DMS79 treated with DMSO at 0.1 percent for 48 hours (cell line): ENCODE measurements around the gene MAPK8IP3.

Source experiments
- DNase-seq: peaks from one replicate; lab custom pipeline; 2025; lab: John Stamatoyannopoulos, UW

Gene MAPK8IP3

DNA sequence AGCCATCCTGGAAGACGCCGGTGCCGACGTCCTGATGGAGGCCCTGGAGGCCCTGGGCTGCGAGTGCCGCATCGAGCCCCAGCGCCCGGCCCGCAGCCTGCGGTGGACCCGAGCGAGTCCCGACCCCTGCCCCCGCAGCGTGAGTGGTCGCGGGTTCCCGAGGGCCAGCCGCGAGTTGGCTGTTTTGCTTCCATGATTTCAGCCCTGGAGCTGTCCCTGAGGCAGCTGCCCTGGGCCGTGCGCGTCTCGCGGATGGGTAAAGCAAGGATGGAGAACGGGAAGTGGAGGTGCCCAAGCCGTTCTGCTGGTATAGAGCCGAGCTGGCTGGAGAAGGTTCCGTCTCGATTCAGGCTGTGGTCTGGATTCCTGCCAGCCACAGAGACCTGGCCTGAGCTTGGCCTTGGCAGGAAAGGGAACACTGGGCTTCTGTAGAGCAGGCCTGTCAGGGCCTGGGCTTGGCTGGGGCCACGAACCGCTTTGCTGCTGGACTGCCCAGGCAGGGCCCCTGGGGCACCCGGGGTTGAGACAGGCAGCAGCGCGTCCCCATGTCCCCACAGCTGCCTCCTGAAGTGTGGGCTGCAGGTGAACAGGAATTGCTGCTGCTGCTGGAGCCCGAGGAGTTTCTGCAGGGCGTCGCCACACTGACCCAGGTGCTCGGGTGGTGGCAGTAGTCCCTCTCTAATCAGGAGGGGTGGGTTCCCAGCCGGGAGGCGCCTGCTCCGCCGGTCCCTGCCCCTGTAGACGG is 67.9 kb downstream of the MAPK8IP3 start:
- DNase-seq, result peak; percentile 8

DNA sequence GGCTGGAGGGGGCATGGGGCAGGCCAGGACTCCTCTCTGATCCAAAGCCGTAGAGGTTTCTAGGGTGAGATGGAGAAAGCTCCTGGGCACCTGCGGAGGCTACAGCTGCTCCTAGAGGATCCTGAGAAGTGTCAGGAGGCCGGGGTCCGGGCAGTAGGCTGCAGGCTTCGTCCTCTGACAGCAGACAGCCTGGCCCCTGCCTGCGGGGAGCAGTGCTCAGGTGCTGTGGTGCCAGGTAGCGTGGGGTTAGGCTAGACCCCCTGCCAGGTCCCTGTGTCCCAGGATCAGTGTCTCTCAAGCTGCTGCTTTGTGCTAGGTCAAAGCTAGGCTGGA is 68.4 kb downstream of the MAPK8IP3 start:
- DNase-seq, result no peak

DNA sequence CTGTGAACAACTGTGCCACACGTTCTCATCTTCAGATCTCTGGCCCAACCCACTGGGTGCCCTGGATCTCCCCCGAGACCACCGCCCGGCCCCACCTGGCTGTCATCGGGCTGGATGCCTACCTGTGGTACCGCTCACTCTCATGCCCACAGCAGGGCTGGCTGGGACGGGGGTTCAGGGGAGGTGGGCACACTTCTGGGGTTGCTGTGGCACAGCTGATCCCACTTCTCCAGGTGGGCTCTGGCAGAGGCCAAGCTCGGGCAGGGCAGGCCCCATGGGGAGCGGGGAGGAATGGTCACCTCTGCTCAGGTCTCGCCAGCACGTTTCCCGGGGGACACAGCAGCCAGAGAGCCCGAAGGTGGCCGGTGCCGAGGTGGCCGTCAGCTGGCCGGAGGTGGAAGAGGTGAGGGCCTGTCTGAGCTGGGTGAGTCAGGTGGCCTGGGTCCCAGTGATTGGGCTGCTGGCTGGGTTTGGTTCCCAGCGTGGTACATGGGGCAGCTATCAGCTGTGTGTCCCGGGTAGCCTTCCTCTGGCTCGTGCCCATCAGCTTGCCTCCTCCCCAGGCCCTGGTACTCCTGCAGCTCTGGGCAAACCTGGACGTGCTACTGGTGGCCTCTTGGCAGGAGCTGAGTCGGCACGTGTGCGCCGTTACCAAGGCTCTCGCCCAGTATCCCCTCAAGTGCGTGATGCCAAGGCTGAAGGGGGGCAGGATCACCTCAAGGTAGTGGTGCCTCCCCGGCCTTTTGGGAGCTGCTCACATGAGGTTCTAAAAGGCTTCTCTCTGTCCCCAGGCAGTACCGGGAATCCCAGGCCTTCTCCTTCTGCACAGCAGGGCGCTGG is 69.2 kb downstream of the MAPK8IP3 start:
- DNase-seq, result no peak

DNA sequence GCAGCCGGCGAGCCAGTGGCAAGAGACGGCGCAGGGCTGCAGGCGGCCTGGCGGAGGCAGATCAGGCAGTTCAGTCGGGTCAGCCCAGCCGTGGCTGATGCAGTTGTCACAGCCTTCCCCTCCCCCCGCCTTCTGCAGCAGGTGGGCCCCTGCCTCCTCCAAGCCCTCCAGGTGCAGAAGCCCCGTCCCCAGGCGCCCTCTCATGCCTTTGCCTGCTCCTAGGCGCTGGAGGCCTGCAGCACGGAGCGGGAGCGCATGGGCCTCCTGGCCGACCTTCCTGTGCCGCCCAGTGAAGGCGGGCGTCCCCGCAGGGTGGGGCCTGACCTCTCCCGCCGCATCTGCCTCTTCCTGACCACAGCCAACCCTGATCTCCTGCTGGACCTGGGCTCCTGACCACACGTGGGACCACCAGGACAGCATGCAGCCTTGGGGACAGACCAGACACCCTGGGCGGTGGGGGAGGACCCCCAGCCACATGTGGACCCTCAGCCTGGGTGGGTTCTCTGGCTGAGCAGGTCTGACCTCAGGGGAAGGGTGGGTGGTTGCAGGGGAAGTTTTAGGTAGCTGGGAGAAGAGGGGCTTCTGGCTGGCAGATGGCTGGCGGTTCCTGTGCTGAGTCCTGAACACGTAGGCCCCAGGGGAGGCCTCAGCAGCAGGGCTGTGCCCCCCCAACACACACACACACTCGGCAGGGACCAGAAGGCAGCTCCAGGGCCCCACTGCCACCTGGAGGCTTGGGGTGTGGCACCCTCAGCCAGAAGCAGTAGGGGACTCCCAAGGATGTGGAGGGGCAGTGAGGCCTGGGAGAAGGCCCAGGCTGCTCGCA is 70.1 kb downstream of the MAPK8IP3 start:
- DNase-seq, result no peak

DNA sequence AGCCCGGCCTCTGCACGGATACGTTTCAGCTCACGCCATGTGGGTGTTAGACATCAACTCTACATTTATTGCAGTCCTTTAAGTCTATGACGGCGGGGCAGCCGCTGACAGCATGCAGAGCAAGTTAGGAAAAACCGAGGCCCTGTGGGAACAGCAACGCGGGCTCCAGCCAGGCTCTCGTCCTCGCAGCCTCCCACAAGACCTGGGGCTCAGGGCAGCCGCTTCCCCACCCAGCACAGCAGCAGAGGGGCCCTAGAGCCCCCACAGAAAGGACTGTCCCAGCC is 70.6 kb downstream of the MAPK8IP3 start:
- DNase-seq, result no peak

DNA sequence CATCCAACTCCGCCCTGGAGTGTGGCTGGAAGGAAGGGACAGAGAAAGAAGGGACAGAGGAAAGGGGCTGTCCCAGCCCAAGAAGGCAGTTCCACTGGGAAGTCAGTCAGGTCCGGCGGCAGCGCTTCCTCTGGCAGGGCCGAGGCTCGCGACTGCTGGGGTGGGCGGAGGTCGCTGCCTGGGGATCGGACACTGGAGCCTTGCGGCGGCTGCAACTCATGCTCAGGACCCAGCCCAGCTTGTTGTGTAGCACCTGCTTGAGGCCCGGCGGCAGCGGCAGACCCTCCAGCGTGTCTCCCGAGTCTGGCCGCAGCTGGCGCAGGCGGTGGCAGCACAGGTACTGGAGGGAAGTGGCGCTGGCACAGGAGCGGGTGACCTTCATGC is 71.0 kb downstream of the MAPK8IP3 start:
- DNase-seq, result no peak

DNA sequence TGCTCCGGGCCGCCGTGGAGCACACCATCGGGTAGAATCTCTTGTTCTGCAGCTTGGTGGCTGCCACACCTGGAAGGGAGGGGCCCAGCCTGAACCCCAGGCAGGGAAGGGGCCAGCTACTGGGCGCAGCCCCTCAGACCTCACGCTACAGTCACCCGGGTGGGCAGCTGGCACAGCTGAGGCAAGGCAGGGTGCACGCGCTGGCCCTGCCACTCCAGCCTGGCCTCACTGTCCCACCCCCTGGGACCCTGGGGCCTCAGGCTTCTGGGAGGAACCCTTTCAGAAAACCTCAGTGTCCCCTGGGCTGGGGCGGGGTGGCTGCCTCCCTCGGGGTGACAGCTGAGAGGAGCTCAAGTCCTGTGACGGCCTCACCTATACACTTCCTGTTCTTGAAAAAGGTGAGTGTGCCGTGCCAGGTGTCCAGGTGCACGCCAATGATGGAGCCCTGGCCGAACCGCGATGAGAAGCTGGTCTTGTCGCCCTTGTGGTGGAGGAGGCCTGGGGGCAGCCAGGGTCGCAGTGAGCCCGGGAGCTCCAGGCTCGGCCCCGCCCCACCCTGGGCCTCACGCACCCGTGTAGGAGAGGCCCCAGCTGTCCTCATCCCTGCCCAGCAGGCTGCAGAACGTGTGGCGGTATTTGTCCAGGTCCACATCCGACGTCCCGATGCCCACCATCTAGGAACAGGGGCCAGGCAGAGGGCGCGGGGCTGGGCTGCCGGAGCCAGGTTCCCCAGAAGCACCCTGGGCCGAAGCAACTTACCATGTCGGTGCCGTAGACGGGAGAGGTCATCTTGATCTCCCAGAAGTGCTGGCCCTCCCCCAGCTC is 71.6 kb downstream of the MAPK8IP3 start:
- DNase-seq, result no peak

DNA sequence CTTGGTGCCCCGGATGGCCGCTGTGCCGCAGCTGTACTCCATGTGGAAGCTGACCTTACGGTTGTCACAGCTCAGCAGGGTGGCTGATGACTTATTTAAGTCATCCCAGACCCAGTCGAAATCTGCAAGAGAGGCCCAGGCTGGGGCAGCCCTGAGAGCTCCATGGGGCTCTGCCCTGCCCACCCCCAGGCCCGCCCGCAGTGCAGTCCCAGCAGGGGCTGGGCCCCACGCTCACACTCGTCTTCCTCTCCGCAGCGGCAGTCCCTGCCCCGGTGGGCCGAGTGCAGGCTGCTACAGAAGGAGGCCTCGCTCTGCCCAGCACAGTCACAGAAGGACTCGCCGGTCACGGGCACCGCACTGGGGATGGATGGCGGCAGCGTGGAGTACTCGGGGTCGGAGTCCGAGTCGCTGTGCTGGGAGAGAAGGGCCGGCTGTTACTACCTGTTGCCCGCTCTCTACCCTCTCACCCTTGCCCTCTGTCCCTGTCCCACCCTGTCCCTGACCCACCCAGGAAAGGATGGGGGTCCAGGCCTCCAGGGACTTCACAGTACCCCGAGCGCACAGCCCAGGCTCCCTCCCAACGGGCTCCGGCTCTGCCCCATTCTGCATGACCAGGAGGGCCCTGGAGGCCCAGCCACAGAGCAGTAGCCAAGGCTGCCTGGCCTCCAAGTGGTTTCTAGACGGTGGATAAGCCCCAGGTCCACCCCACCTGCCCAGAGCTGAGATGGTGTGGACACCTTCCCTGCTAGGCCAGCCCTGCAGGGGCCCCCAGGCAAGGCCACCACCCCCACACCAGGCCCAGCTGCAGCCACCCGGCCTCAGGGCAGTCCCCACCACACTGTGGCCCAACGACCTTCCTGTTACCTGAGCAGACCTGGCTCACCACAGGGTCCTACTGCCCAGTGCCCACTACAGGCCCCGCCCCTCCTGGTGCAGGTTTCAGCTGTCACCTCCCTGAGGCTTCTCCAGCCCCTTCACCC is 72.5 kb downstream of the MAPK8IP3 start:
- DNase-seq, result no peak

DNA sequence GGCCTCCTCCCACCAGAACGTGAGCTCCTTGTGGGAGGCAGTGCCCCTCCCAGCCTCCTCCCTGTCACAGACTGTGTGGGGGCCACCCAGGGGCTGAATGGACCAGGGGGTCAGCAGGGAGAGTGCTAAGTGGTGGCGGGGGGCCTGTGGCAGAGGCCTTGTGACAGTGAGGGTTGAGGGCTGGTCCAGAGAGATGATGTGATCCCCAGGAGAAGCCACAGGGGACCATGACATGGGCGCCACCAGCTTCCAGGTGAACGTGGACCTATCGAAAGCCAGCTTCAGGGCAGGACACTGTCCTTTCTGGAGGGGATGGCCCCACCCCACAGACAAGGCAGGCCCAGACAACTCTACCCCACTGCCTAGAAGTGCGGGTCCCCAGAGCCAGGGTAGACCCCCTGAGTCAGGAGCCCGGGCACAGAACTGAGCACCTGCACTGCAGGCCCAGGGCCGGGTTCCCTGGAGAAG is 73.3 kb downstream of the MAPK8IP3 start:
- no peak for DNase-seq

DNA sequence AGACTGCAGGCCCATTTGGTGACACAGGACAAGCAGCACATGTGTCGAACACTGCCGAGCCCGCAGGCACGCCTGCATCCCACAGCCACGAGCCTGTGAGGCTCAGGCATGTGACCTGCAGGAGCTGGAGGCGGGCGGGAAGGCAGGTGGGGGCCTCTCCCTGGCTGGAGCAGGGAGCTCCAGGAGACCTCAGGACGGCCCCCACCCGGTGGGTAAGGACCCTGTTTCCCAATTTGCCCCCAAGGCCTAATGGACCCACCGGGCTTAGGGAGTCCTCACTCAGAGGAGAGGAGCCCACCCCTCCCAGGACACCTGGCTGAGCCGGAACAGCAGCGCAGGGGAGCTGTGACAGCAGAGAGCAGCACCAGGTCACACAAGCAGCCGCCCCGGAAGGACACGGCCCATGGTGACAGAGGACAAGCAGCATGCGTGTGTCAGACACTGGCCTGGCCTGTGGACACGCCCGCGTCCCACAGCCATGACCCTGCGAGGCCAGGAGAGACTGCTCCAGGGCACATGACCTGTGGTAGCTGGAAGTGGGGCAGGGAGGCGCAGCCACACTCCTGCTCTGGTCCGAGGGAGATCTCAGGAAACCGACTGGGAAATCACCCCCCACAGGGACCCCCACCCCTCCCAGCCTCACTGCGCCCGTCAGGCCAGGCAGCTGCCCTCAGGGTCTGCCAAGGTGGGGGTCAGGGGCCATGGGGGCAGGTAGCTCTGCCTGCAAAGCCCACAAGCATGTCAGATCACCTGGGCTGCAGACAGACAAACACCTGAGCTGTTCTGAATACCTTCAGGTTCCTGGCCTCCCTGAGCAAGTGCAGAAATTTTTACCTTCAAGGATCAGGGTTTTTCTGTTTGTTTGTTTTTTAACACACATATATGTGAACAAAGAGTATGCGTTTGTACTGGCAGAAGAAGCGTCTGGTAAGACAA is 74.0 kb downstream of the MAPK8IP3 start:
- no peak for DNase-seq

DNA sequence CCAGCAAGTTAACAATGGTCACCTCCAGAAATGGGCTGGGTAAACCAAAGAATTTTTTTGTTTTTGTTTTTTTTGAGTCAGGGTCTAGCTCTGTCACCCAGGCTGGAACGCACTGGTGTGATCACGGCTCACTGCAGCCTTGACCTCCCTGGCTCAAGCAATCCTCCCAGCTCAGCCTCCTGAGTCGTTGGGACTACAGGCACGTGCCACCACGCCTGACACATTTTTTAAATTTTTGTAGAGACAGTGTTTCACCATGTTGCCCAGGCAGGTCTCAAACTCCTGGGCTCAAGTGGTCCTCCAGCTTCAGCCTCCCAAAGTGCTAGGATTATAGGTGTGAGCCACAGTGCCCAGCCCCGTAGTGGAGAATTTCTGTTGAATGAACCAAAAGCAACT is 74.7 kb downstream of the MAPK8IP3 start:
- DNase-seq, result no peak

DNA sequence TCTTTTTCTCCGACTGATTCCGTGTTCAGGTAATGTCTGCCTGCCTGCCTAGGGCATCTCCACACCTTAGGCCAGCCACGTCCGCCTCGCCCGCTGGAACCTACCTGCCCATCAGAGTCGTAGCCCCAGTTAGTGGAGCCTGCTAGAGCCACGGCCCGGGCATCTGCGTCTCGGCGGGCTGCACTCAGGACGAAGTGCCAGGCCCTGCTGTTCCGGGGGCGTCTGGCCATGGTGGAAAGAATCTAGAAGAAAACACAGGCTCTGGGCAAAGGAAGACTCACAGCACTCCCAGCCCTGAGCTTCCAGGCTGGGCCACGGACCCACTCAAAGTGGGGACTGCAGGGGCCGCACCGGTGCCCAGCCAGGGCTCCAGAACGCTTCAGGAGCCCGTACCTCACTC is 75.3 kb downstream of the MAPK8IP3 start:
- no peak for DNase-seq

DNA sequence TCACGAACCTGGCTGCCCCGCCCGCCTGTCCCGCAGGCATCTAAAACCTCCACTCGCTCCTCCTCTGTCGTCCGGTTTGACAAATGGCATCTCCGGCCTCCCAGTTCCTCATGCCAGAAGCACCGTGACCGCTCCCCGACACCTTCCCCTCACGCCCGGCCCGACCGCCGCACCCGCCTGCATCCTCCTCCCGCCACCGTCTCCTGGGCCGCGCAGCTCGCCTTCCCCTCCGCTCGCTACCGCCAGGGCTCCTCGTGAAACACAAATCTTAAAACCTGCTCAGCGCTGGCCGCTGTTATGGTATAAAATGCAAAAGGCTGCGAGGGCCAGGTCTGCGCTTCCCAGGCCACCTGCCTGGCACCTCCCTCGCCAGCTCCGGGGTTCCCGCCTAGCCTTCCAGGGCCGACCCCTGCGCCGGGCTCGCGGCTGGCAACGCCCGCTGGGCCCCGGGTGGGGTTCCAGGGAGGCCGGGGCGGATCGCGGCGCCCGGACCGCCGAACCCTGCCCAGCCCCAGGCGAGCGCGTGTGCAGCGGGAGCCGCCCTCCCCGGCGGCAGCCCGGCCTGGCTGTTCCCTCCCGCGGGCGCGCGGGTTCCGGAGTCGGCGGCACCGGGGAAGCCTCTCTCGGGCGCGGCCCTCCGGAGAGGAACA is 75.9 kb downstream of the MAPK8IP3 start:
- DNase-seq, result no peak

DNA sequence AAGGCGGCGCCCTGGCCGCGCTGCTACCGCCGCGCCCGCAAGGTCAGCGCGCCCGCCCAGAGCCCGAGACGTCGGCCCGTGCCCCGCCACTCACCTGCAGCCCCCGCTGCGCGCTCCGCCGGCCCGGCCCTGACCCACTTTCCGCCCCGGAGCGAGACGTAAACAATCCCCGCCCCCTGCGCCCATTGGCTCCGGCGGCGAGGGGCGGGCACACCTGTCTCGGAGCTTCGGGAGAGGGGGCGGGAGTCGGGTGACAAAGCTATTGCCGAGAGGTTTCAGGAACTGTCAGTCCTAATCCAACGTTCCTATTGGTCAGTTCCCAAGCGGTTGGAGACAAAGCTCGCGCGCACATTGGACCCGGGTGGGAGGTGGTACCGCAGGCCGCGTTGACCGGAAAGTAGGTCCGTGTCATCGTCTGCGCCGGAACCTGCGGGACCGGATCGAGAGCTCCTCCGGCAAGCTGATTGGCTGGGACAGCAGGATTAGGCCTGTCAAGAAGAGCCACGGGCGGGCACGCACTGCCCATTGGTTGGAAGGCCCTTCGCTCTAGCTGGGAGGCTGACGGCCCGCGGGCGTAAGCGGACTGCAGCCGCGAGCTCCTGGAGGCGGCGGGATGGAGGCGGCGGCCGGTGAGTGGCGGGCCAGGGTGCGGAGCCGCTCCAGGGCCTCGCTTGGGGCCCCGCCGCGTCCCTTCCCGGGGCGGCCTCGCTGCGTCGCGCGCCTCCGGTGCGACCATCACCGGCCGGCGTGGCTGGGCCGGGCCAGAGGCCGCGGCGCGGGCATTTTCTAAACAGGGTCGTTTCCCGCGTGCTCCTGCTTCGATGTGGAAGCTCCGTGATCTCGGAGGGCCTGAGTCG is 76.6 kb downstream of the MAPK8IP3 start, which contains the start of the genes NUBP2 and SPSB3:
Gene NUBP2 (plus strand): TSS at position 553 of the 857 bp plus-strand sequence. CDS start 61 bp downstream, at position 614.
Gene SPSB3 (minus strand): TSS at position 164 of the 857 bp plus-strand sequence. CDS start 1,088 bp downstream, outside the sequence.
- DNase-seq, result peak; percentile 97

DNA sequence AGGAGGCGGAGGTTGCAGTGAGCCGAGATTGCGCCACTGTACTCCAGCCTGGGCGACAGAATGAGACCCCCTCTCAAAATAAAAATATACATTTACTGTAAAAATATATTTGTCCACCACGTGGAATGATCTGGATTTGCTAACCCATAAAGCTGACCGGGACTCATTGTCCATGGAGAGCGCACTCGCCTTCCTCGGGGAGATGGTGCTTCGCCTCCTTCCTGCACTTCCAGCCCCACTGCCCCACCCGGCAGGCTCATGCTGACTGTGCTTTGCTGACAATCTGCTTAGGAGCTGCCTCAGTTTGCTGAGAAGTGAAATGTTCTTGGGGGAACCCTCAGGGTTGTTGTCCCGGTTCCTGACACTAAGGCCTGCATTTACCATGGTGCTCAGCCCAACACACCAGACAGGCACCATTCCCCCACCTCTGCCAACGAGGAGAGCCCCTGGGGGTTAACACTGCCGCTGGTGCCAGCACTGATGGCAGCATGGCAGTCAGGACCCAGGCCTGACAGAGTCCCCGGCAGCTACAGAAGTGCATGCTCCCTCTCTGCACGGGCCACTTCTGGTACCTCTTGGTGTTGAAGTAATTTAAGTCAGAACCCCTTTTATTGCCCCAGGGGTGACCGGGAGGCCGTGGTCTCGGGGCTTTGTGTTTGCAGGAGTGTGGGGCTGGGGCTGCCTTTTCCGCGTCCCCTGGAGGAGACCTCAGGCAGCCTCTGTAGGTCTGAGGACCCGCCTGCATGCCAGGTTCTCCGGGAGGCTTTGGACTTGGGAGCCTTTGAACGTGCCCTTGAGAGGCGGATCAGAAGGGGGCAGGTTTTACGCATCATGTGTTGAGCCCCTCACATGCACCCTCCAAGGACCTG is 79.2 kb downstream of the MAPK8IP3 start:
- DNase-seq, result no peak

DNA sequence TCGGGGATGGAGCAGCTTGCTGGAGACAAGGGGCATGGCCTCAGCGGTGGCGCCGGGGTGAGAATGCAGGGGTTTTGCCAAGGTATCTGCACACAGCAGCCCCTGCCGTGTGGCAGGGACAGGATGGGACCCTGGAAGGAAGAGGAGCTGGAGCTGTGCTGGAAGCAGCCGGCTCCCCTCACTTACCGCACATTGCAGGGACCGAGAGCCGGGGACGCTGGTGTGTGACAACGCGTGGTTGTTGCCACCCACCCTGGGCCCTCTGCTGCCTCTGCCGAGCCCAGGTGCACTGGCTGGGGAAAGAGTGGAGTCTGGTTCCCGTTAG is 79.8 kb downstream of the MAPK8IP3 start:
- DNase-seq, result no peak
